PC-9 (cell line): Measurements from ENCODE around the gene NKPD1. TPM values are rescaled to one million over a fixed set of nuclear protein-coding genes. Genes with fewer than 3 reads are reported as not detected.

Experiments used
- BruUV-seq: library from RNA; stranded (reverse); fragments of 400-500 nt; replicated peaks from 2 replicates; lab custom pipeline; 2021; lab: Mats Ljungman, UMichigan
- CTCF ChIA-PET: fragments of 300-600 bp; sonication (Branson Sonifier 250); formaldehyde crosslinking; loops from one replicate; lab custom pipeline; 2022; ENCODE audit warnings: antibody characterized with exemption; lab: Charles Lee
- POLR2A ChIA-PET: fragments of 300-600 bp; sonication (Branson Sonifier 250); formaldehyde crosslinking; loops from one replicate; lab custom pipeline; 2022; ENCODE audit warnings: antibody characterized with exemption; ENCODE audit not compliant: unreplicated experiment; lab: Charles Lee
- DNase-seq, 2 experiments: peaks; one replicate each; pipeline versions ENCODE4 v3.0.0 to v3.0.0-alpha.2; 2015 to 2022; ENCODE audit warnings: mixed read lengths in 1 of 2
- H2AFZ ChIP-seq: fragments of 200-600 bp; sonication (generic); 2 replicates; pipeline ENCODE4 v1.8.1; 2017; ENCODE audit warnings: antibody characterized with exemption
- H3F3A ChIP-seq: fragments of 200-600 bp; sonication (generic); 2 replicates; pipeline ENCODE4 v1.8.1; 2017; ENCODE audit warnings: antibody characterized with exemption, mild to moderate bottlenecking, low read depth; ENCODE audit not compliant: insufficient read depth
- H3K27ac ChIP-seq: fragments of 200-600 bp; sonication (generic); 2 replicates; pipeline ENCODE4 v1.6.1; 2016; ENCODE audit warnings: mixed run types
- H3K27me3 ChIP-seq: fragments of 200-600 bp; sonication (generic); 2 replicates; pipeline ENCODE4 v1.6.1; 2016; ENCODE audit warnings: low read depth, mixed run types; ENCODE audit not compliant: insufficient read depth
- H3K36me3 ChIP-seq: fragments of 200-600 bp; sonication (generic); 2 replicates; pipeline ENCODE4 v1.6.1; 2016; ENCODE audit warnings: low read depth, mixed run types
- H3K4me1 ChIP-seq: fragments of 200-600 bp; sonication (generic); replicated peaks from 2 replicates; pipeline ENCODE4 v1.6.1; 2016; ENCODE audit warnings: mixed run types; ENCODE audit not compliant: insufficient read depth
- H3K4me2 ChIP-seq: fragments of 200-600 bp; sonication (generic); 2 replicates; pipeline ENCODE4 v1.6.1; 2017; ENCODE audit warnings: mixed run types
- H3K4me3 ChIP-seq: fragments of 200-600 bp; sonication (generic); 2 replicates; pipeline ENCODE4 v1.6.1; 2016; ENCODE audit warnings: mixed run types
- H3K79me2 ChIP-seq: fragments of 200-600 bp; sonication (generic); 2 replicates; pipeline ENCODE4 v1.6.1; 2017; ENCODE audit warnings: low read depth, mixed run types
- H3K9me2 ChIP-seq: fragments of 200-600 bp; sonication (generic); 2 replicates; pipeline ENCODE4 v1.8.1; 2017; ENCODE audit warnings: mild to moderate bottlenecking; ENCODE audit not compliant: insufficient read depth
- H3K9me3 ChIP-seq: fragments of 200-600 bp; sonication (generic); 2 replicates; pipeline ENCODE4 v1.8.1; 2016; ENCODE audit warnings: low read depth; ENCODE audit not compliant: insufficient read depth
- H4K20me1 ChIP-seq: fragments of 200-600 bp; sonication (generic); 2 replicates; pipeline ENCODE4 v1.8.1; 2017; ENCODE audit not compliant: insufficient read depth
- CTCF ChIP-seq: fragments of 200-600 bp; sonication (generic); conservative IDR thresholded peaks from 2 replicates; pipeline ENCODE4 v1.6.1; 2017; ENCODE audit warnings: mixed run types, antibody characterized with exemption, mild to moderate bottlenecking, moderate library complexity
- EZH2 ChIP-seq: fragments of 200-600 bp; sonication (generic); IDR thresholded peaks from 2 replicates; pipeline ENCODE4 v1.8.0; 2017; ENCODE audit warnings: antibody characterized with exemption, low read depth
- intact Hi-C: fragments of 100-400 bp; cut with micrococcal nuclease; formaldehyde crosslinking; loops from one replicate; pipeline ENCODE4 v1.10.0; 2022; ENCODE audit not compliant: unreplicated experiment
- total RNA-seq: library from RNA; stranded (reverse); gene quantifications from 2 replicates; pipeline ENCODE4 v1.2.3, GENCODE V29; 2021

NKPD1 gene
- total RNA-seq, 1 experiment from 2014 or later, result 0.37 TPM

GRCh38 chr19:45130236-45130635, 30.5 kb downstream of the NKPD1 start:
- no peak overlapping the region for H3K27ac ChIP-seq
- H3K4me1 ChIP-seq, result no peaks in the 10 kb centered on the region
- H3K27me3 ChIP-seq, result no peaks in the 10 kb centered on the region
- BruUV-seq, result no TSS peak
- POLR2A ChIA-PET, result no interaction called here
- no peaks in the 10 kb centered on the region for H3K36me3 ChIP-seq
- intact Hi-C loops, result no loop called here
- no peaks in the 10 kb centered on the region for H3K9me3 ChIP-seq
- peaks cover 59% of the 10 kb centered on the region for H3K79me2 ChIP-seq
- CTCF ChIA-PET, result no interaction called here
- TF ChIP-seq EZH2, result no peak
- peaks cover 7% of the 10 kb centered on the region; the same call in 1 of the 2 replicates for H3F3A ChIP-seq
- no peak overlapping the region for H3K4me2 ChIP-seq
- H3K4me3 ChIP-seq, result no peak overlapping the region
- DNase-seq, result no peak
- peaks cover 63% of the 10 kb centered on the region for H4K20me1 ChIP-seq
- H3K9me2 ChIP-seq, result no peaks in the 10 kb centered on the region
- H2AFZ ChIP-seq, result no peak overlapping the region

GRCh38 chr19:45128806-45129205, 32.0 kb downstream of the NKPD1 start:
- Histone ChIP-seq H4K20me1 (peaks cover 64% of the 10 kb centered on the region), H3K4me3 (no peak overlapping the region), H3K9me2 (no peaks in the 10 kb centered on the region), H3K27me3 (no peaks in the 10 kb centered on the region), H3K4me2 (no peak overlapping the region), H3F3A (peaks cover 20% of the 10 kb centered on the region), H3K9me3 (no peaks in the 10 kb centered on the region), H2AFZ (no peak overlapping the region), H3K36me3 (no peaks in the 10 kb centered on the region), H3K27ac (no peak overlapping the region), H3K4me1 (peaks cover 12% of the 10 kb centered on the region), H3K79me2 (peaks cover 68% of the 10 kb centered on the region)
- TF ChIP-seq CTCF (no peak), EZH2 (no peak)
- ChIA-PET CTCF (no interaction called here), POLR2A (no interaction called here)
- BruUV-seq, result no TSS peak
- intact Hi-C loops, result no loop called here
- no peak for DNase-seq

- peaks cover 27% of the 10 kb centered on the region for H3F3A ChIP-seq
- H3K27ac ChIP-seq, result no peak overlapping the region
- CTCF ChIA-PET, result no interaction called here
- no peak for DNase-seq
- H2AFZ ChIP-seq, result no peak overlapping the region
- H3K4me2 ChIP-seq, result no peak overlapping the region
- no TSS peak for BruUV-seq
- H3K4me3 ChIP-seq, result no peak overlapping the region
- H3K9me2 ChIP-seq, result no peaks in the 10 kb centered on the region
- TF ChIP-seq CTCF, result no peak
- TF ChIP-seq EZH2, result no peak
- H3K9me3 ChIP-seq, result no peaks in the 10 kb centered on the region
- intact Hi-C loops, result no loop called here
- no peaks in the 10 kb centered on the region for H3K27me3 ChIP-seq
- POLR2A ChIA-PET, result no interaction called here
- peaks cover 66% of the 10 kb centered on the region for H4K20me1 ChIP-seq
- no peaks in the 10 kb centered on the region for H3K36me3 ChIP-seq
- H3K4me1 ChIP-seq, result peaks cover 18% of the 10 kb centered on the region
- H3K79me2 ChIP-seq, result peaks cover 68% of the 10 kb centered on the region
These were observed 32.6 kb downstream of the NKPD1 start for GRCh38 chr19:45128146-45128545.

- Histone ChIP-seq H3K79me2 (peaks cover 64% of the 10 kb centered on the region), H2AFZ (no peak overlapping the region), H3F3A (peaks cover 40% of the 10 kb centered on the region), H3K27me3 (no peaks in the 10 kb centered on the region), H3K36me3 (no peaks in the 10 kb centered on the region), H3K4me3 (no peak overlapping the region), H4K20me1 (peaks cover 77% of the 10 kb centered on the region), H3K4me2 (no peak overlapping the region), H3K9me2 (no peaks in the 10 kb centered on the region), H3K9me3 (no peaks in the 10 kb centered on the region), H3K4me1 (peaks cover 33% of the 10 kb centered on the region), H3K27ac (no peak overlapping the region)
- ChIA-PET POLR2A (no interaction called here), CTCF (no interaction called here)
- no peak for DNase-seq
- intact Hi-C loops, result no loop called here
- BruUV-seq, result no TSS peak
- TF ChIP-seq CTCF (no peak), EZH2 (no peak)
These were observed 34.1 kb downstream of the NKPD1 start for GRCh38 chr19:45126654-45127053.
